Colon (tissue), 2 donors: ENCODE data around the gene KLHDC7B.

Source experiments
- FAIRE-seq: peaks from 2 replicates; lab custom pipeline; 2012; peaks lifted over from hg19 to GRCh38; lab: Jason Lieb, UNC
- donor health status: control.
- donor health status: control.

Gene KLHDC7B

GRCh38 chr22:50548040-50548920 is 2.6 kb downstream of the KLHDC7B start:
- no peak for FAIRE-seq

DNA sequence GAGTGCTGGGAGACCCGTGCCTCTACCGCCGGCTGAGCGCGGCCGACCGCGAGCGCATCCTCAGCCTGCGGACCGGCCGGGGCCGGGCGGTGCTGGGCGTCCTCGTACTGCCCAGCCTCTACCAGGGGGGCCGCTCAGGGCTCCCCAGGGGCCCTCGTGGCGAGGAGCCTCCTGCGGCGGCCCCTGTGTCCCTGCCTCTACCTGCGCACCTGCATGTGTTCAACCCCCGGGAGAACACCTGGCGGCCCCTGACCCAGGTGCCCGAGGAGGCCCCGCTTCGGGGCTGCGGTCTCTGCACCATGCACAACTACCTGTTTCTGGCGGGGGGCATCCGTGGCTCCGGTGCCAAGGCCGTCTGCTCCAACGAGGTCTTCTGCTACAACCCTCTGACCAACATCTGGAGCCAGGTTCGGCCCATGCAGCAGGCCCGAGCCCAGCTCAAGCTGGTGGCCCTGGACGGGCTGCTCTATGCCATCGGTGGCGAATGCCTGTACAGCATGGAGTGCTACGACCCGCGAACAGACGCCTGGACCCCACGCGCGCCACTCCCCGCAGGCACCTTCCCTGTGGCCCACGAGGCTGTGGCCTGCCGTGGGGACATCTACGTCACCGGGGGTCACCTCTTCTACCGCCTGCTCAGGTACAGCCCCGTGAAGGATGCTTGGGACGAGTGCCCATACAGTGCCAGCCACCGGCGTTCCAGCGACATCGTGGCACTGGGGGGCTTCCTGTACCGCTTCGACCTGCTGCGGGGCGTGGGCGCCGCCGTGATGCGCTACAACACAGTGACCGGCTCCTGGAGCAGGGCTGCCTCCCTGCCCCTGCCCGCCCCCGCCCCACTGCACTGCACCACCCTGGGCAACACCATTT is 3.5 kb downstream of the KLHDC7B start:
- no peak for FAIRE-seq

DNA sequence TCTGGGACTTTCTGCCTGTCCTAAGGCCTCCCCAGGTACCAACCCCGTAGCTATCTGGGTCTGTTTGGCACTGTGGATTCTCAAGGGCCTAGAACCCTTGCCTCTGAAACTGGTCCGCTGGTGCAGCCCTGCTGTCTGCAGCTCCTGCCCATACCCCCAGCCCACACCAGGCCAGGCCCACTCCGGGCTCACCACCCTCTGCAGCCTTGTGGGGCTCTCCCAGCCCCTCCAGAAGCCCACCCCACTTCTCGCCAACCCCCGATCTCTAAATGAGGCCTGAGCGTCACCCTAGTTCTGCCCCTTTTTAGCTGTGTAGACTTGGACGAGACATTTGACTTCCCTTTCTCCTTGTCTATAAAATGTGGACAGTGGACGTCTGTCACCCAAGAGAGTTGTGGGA is 4.7 kb downstream of the KLHDC7B start:
- no peak for FAIRE-seq

- no peak for FAIRE-seq
Observed at GRCh38 chr22:50551160-50551752, 5.6 kb downstream of the KLHDC7B start.

DNA sequence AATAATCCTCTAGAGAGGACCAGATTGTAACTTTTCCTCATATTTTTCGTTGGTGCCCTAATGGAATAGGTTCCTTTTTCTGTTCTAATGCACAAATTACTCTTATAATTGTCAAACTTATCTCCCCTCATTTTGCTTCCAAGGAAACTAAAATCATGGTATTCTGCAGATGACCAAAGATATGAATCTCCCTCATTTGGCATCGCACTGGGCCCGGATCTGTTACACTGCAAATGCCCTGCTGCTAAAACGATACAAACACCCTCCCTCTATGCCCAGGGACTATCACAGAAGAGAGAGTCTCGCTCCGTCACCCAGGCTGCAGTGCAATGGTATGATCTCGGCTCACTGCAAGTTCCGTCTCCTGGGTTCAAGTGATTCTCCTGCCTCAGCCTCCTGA is 7.6 kb downstream of the KLHDC7B start:
- FAIRE-seq, result no peak

- FAIRE-seq, result no peak
Observed at GRCh38 chr22:50556703-50557102, 11.0 kb downstream of the KLHDC7B start.

DNA sequence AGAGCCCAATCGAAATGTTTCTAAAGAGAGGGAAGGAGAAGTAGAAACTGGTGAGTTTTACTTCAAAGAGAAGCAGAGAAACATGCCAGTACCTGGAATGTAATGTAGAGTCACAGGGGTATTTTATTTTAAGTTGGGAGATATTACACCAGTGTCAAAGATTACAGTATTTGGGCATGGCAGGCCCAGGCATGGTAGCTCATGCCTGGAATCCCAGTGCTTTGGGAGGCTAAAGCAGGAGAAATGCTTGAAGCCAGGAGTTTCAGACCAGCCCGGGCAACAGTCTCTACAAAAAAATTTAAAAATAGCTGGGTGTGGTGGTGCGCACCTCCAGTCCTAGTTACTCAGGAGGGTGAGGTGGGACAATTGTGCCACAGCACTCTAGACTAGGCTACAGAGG is 14.3 kb downstream of the KLHDC7B start:
- no peak for FAIRE-seq

DNA sequence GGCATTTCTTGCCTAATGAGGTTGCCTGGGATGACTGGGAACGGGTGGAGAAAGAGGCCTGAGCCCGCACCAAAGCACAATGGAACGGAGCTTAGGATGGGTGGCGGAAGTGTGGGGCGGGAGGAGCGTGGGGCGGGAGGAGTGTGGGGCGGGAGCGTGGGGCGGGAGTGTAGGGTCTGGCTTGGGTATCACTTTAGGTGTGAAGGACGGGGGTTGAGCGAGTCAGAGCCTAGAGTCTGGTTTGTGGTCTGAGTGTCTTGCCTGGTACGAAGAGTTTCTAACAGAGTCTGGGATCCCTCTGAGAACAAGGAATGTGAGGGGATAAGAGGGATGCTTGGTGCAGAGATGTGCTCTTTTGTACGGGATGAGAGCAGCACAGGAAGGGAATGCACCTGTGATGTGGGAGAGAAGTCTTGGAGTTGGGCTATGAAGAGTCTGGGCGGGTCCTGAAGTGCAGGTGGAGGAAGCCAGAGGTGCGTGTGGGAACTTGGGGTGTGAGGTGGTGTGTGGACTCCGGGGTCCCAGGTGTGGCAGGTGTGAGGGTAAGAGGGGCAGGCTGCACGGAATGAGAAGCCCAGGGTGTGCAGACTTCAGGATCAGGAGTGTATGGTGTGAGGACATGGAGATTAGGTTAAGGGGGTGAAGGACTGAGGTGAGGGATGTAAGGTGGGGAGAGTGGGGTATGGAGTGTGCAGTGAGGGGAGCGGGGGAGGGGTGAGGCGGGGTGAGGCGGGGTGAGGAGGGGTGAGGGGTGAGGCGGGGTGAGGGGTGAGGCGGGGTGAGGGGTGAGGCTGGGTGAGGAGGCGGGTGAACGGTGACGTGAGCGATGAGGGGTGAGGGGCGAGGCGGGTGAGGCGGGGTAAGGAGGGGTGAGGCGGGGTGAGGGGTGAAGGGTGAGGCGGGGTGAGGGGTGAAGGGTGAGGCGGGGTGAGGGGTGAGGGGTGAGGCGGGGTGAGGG is 16.0 kb downstream of the KLHDC7B start:
- FAIRE-seq, result no peak

DNA sequence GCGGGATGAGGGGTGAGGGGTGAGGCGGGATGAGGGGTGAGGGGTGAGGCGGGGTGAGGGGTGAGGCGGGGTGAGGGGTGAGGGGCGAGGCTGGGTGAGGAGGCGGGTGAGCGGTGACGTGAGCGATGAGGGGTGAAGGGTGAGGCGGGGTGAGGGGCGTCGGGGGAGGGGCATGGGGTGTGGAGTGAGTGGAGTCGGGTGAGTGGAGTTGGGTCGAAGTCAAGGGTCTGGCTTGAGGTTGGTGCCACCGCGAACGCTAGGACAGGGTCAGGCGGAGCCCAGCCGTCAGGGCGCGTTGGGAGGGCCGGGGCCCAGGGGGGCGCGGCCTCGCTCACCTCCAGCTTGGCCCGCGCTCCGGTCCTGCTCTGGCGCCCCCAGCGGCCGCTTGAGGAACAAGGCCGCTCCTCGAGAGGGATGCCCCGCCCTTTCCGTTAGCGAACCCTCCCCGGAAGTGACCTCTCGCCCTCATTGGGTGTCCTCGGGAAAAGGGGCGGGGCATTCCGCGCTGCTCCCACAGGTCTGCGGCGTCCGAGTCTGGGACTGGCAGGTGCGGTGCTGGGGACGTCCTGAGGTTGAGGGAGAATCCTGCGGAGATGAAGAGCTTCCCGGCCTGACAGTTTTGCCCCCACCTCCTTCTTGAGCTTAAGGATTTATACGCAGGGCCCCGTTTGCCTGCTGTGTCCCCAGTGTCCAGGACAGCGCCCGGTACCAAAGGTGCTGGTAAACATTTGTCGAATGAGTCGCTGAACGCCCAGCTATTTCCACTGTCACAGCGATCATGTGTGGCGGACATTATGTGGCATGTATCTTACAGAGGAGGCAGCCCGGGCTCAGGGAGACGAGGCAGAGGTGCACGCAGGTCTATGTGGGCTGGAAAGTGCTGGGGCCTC is 17.1 kb downstream of the KLHDC7B start, which contains the start of gene SYCE3:
Gene SYCE3 (minus strand): TSS at position 397 of the 890 bp plus-strand sequence. CDS start 6,514 bp downstream, outside the sequence.
- no peak for FAIRE-seq

DNA sequence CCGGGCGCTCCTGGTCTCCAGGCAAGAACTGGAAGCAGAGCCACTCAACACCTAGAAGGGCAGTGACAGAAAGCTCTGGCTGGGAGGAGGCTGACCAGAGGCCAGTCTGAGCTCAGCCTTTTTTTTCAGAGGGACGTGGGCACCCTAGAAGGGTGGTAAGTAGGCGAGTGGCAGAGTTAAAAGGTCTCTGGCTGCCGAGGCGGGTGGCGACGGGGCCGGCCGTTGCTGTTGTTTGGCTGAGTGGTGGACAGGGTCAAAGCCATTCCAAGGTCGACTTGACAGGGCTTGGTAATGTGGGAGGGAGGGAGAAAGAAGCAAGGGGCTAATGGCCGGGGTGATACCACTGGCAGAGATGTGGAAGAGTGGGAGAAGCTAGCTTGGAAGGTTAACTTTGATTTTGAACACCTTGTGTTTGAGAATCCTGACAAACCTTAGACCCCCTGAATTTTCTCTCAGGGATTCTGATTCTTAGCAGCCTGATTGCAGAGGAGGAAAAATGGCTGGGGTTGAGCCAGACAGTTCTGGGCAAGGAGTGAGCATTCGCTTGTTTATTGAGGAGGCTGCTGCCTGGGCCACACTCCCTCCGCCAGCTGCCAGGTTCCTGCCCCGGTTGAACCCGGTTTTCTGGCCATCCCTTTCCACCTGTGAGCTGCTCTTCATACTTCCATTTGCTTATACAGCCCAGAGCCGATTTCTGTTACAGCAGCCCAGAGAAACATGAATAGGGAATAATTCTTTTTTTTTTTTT is 17.9 kb downstream of the KLHDC7B start:
- no peak for FAIRE-seq

DNA sequence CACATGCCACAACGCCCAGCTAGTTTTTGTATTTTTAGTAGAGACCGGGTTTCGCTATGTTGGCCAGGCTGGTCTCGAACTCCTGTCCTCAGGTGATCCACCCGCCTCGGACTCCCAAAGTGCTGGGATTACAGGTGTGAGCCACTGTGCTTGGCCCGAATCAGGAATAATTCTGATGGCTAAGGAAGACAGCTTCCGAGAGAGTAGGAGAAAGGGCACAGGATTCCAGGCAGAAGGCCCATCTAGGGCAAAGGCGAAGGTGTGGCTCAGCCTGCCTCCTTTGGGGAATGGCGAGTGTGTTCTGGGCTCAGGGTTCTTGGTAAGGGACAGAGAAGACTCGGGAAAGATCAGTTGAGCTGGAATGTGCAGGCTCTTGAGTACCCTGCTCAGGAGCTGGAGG is 18.6 kb downstream of the KLHDC7B start:
- no peak for FAIRE-seq

DNA sequence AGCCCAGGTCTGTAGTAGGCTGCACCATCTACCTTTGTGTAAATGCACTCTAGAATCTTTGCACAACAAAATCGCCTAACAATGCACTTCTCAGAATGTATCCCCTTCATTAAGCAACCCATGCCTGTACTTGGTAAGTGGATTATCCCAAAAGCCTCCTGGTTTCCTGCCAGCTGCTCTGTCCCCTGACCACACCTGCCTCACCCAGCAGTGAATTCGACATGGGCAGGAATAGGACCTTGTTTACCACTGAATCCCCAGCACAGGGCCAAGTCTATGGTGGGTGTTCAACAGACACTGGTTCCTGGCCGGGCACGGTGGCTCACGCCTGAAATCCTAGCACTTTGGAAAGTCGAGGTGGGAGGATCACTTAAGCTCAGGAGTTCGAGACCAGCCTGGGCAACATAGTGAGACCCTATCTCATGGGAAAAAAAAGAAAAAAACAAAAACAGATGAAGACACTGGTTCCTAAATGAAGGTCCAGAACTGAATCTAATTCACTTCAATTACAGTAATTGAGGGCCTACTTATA is 22.1 kb downstream of the KLHDC7B start:
- FAIRE-seq, result no peak

DNA sequence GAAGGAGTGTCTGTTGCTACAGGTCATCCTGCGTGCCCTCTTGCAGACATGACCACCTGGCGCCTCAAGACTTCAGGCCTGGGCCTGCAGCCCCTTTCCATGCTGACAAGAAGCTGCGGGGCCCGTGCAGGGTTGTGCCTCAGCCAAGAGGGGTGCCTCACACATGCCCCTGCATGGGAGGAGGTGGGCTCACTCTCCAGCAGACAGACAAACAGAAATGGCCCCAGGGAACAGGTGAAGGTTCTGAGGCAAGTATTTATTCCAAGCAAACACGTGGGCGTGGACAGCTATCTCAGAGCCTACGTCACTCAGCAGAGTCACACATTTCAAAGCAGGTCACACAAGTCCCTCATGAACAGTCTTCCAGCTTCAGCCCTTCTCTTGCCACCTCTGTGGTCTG is 22.9 kb downstream of the KLHDC7B start:
- FAIRE-seq, result no peak

- no peak for FAIRE-seq
Observed at GRCh38 chr22:50569041-50569459, 23.4 kb downstream of the KLHDC7B start.

- FAIRE-seq, result no peak
Observed at GRCh38 chr22:50569896-50570535, 24.3 kb downstream of the KLHDC7B start.

- no peak for FAIRE-seq
Observed at GRCh38 chr22:50570861-50571260, 25.2 kb downstream of the KLHDC7B start.

DNA sequence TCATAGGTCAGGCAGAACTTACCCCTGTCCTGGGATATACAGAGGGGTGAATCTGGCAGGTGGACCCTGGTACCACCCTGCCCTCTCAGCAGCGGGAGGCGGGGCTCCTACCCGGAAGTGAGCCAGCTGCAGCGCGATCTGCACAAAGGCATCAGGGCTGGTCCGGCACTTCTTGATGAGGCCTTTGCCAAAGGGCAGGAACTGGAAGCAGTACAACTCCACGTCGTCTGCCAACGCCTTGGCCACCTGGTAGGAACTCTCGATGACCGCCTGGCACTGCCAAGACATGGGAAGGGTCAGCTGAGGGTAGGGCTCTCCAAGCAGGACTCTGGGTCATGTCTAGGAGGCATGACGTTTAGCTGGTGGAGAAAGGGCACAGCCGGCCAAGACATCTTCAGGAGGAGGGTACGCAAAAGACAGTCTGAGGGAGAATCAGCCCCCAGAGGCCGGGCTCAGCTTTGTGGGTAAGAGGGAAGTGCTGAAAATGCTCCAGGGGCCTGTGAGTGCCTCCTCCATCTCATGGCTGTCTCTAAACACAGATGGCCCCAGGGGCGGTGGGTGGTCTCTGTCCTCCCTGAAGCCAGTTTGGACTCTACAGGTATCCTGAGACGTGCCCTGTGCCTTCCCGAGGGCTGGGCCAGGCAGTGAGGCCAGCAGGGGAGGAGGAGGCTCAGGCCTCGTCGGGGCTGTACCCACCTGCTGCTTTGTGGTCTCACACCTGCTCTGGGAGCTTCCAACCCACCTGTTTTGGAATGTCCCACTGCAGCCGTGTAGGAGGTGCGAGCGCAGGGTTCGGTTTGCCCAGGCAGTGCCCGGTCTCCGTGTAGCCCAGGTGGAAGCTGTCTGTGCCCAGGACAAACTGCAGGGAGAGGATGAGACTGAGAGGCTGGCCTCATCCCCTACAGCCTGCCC is 25.8 kb downstream of the KLHDC7B start:
- no peak for FAIRE-seq

- FAIRE-seq, result no peak
Observed at GRCh38 chr22:50572965-50573364, 27.3 kb downstream of the KLHDC7B start.
